GM12892 (cell line): ENCODE measurements around the gene HOTAIR.

Source experiments
- POLR2A ChIP-seq: IDR thresholded peaks from 2 replicates; pipeline ENCODE4 v1.6.1; 2011; ENCODE audit warnings: low read depth, low read length, control low read depth
- POLR2AphosphoS5 ChIP-seq: IDR thresholded peaks from 2 replicates; pipeline ENCODE4 v1.6.1; 2011; ENCODE audit warnings: low read depth, low read length, control low read depth
- TAF1 ChIP-seq: IDR thresholded peaks from 2 replicates; pipeline ENCODE4 v1.6.1; 2011; ENCODE audit warnings: low read depth, mild to moderate bottlenecking, control low read depth, low read length, borderline replicate concordance

GRCh38 chr12:54010053-54010971 is 35.6 kb upstream of the HOTAIR start:
- no peak for TF ChIP-seq TAF1
- no peak for TF ChIP-seq POLR2A
- no peak for TF ChIP-seq POLR2AphosphoS5
